HEK293 (cell line): ENCODE data around the gene SUSD4.

Experiments used
- CTCF ChIA-PET: fragments of 350-600 bp; formaldehyde crosslinking; extraction: SDS; loops from one replicate; lab custom pipeline; 2021; ENCODE audit warnings: antibody characterized with exemption; lab: Yijun Ruan, JAX
- POLR2A ChIA-PET: fragments of 300-600 bp; formaldehyde crosslinking; extraction: SDS; loops from one replicate; lab custom pipeline; 2020; ENCODE audit warnings: antibody characterized with exemption, inconsistent platforms; lab: Yijun Ruan, JAX
- H3K27ac ChIP-seq: fragments of 200-500 bp; sonication (Bioruptor generic); 2 replicates; pipeline ENCODE4 v1.5.1; 2014; ENCODE audit warnings: low read depth, low read length, control low read depth, inconsistent platforms; ENCODE audit errors: extremely low read depth
- H3K36me3 ChIP-seq, 2 experiments: fragments of 200-500 bp in 1 of 2; sonication (Bioruptor generic) in 1 of 2; 1 replicate in 1 of 2; 2 replicates in 1 of 2; pipeline ENCODE4 v1.5.1; 2014 to 2017; ENCODE audit warnings: inconsistent platforms in 2 of 2, low read length in 2 of 2; ENCODE audit not compliant: control insufficient read depth in 2 of 2, insufficient read depth in 1 of 2
- H3K4me1 ChIP-seq: fragments of 200-500 bp; sonication (Bioruptor generic); 2 replicates; pipeline ENCODE4 v1.5.1; 2014; ENCODE audit warnings: mild to moderate bottlenecking, low read length, inconsistent platforms; ENCODE audit not compliant: control insufficient read depth, insufficient read depth
- H3K4me3 ChIP-seq: 2 replicates; pipeline ENCODE4 v1.5.1; 2011; ENCODE audit warnings: low read depth, mild to moderate bottlenecking, control low read depth, low read length, moderate library complexity
- H3K9me3 ChIP-seq: fragments of 200-500 bp; sonication (Bioruptor generic); 2 replicates; pipeline ENCODE4 v1.5.1; 2014; ENCODE audit warnings: low read depth, low read length, inconsistent platforms; ENCODE audit not compliant: control insufficient read depth, insufficient read depth
- HOXC10 ChIP-seq: sonication (generic); formaldehyde crosslinking; IDR thresholded peaks from 2 replicates; pipeline ENCODE4 v1.8.1; 2023; ENCODE audit warnings: mild to moderate bottlenecking, missing genetic modification reagents
- PRDM1 ChIP-seq: fragments of 450-650 bp; formaldehyde crosslinking; IDR thresholded peaks from 2 replicates; pipeline ENCODE4; 2016; ENCODE audit warnings: missing biosample characterization, missing genetic modification characterization
- ZFP3 ChIP-seq: fragments of 450-650 bp; formaldehyde crosslinking; IDR thresholded peaks from 2 replicates; pipeline ENCODE4 v1.5.1; 2016; ENCODE audit warnings: low read depth, missing biosample characterization, missing genetic modification characterization
- ZIC2 ChIP-seq: fragments of 450-650 bp; formaldehyde crosslinking; IDR thresholded peaks from 2 replicates; pipeline ENCODE4 v1.5.1; 2016; ENCODE audit warnings: missing biosample characterization, missing genetic modification characterization
- ZNF146 ChIP-seq: fragments of 450-650 bp; formaldehyde crosslinking; IDR thresholded peaks from 2 replicates; pipeline ENCODE4 v1.5.1; 2016; ENCODE audit warnings: missing biosample characterization, missing genetic modification characterization
- ZNF19 ChIP-seq: fragments of 450-650 bp; formaldehyde crosslinking; IDR thresholded peaks from 2 replicates; pipeline ENCODE4; 2016; ENCODE audit warnings: missing biosample characterization, missing genetic modification characterization, low read depth
- ZNF302 ChIP-seq: fragments of 450-650 bp; formaldehyde crosslinking; IDR thresholded peaks from 2 replicates; pipeline ENCODE4 v1.5.1; 2016; ENCODE audit warnings: missing biosample characterization, missing genetic modification characterization, low read depth
- ZNF311 ChIP-seq: fragments of 450-650 bp; formaldehyde crosslinking; IDR thresholded peaks from 2 replicates; pipeline ENCODE4 v1.5.1; 2017; ENCODE audit warnings: missing biosample characterization, missing genetic modification characterization, borderline replicate concordance
- TF ChIP-seq, protein P1 (sequence below): fragments of 450-650 bp; formaldehyde crosslinking; IDR thresholded peaks from 2 replicates; pipeline ENCODE4 v1.5.1; 2016; ENCODE audit warnings: missing biosample characterization, missing genetic modification characterization
- TF ChIP-seq, protein P2 (sequence below): fragments of 450-650 bp; formaldehyde crosslinking; IDR thresholded peaks from 2 replicates; pipeline ENCODE4 v1.5.1; 2017; ENCODE audit warnings: missing biosample characterization, missing genetic modification characterization
- TF ChIP-seq, protein P3 (sequence below): sonication (generic); formaldehyde crosslinking; IDR thresholded peaks from 2 replicates; pipeline ENCODE4 v1.8.1; 2022; ENCODE audit warnings: mild to moderate bottlenecking, moderate library complexity, missing genetic modification reagents
- TF ChIP-seq, protein P4 (sequence below): fragments of 450-650 bp; IDR thresholded peaks from 2 replicates; pipeline ENCODE4 v1.5.1; 2018; ENCODE audit warnings: missing biosample characterization, missing genetic modification characterization
- TF ChIP-seq, protein P5 (sequence below): fragments of 450-650 bp; IDR thresholded peaks from 2 replicates; pipeline ENCODE4 v1.5.1; 2018; ENCODE audit warnings: missing biosample characterization, mild to moderate bottlenecking, missing genetic modification characterization

The SUSD4 gene

DNA sequence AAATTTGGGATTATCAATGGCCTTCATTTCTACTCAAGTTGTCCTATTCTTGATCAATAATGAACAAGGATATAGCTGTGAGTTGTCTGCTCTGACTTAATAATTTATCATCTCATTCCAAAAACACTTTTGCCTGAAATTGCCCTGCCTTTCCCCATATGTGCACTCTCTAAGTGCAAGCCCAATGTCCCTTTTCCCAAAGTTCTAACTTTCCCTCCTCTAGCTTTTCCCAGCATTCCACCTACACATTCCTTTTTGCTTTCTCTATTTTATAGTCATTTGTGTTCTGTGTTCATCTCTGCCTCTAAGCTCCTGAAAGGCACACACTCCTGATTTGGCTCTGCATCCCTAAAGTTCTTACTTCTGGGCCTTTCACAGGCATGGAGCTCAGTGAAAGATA is 34.7 kb downstream of the SUSD4 start:
- no peak overlapping the region for H3K27ac ChIP-seq
- no peaks in the 10 kb centered on the region for H3K4me1 ChIP-seq
- no peak overlapping the region for H3K4me3 ChIP-seq
- TF ChIP-seq ZNF19 (tag by site-specific recombination) = no peak
- TF ChIP-seq PRDM1 = peak; percentile 93
- TF ChIP-seq, protein P1, sequence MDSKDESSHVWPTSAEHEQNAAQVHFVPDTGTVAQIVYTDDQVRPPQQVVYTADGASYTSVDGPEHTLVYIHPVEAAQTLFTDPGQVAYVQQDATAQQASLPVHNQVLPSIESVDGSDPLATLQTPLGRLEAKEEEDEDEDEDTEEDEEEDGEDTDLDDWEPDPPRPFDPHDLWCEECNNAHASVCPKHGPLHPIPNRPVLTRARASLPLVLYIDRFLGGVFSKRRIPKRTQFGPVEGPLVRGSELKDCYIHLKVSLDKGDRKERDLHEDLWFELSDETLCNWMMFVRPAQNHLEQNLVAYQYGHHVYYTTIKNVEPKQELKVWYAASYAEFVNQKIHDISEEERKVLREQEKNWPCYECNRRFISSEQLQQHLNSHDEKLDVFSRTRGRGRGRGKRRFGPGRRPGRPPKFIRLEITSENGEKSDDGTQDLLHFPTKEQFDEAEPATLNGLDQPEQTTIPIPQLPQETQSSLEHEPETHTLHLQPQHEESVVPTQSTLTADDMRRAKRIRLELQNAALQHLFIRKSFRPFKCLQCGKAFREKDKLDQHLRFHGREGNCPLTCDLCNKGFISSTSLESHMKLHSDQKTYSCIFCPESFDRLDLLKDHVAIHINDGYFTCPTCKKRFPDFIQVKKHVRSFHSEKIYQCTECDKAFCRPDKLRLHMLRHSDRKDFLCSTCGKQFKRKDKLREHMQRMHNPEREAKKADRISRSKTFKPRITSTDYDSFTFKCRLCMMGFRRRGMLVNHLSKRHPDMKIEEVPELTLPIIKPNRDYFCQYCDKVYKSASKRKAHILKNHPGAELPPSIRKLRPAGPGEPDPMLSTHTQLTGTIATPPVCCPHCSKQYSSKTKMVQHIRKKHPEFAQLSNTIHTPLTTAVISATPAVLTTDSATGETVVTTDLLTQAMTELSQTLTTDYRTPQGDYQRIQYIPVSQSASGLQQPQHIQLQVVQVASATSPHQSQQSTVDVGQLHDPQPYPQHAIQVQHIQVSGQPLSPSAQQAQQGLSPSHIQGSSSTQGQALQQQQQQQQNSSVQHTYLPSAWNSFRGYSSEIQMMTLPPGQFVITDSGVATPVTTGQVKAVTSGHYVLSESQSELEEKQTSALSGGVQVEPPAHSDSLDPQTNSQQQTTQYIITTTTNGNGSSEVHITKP (tag by site-specific recombination) = no peak
- CTCF ChIA-PET = interaction anchor here (0.6 to 1.2 kb wide), 6 partner anchors 9 to 368 kb away, joined by 3 to 4 read pairs (median 3); no protein-coding TSS in a partner anchor
- H3K9me3 ChIP-seq = no peaks in the 10 kb centered on the region
- no peaks in the 10 kb centered on the region for H3K36me3 ChIP-seq
- POLR2A ChIA-PET = no interaction called here

DNA sequence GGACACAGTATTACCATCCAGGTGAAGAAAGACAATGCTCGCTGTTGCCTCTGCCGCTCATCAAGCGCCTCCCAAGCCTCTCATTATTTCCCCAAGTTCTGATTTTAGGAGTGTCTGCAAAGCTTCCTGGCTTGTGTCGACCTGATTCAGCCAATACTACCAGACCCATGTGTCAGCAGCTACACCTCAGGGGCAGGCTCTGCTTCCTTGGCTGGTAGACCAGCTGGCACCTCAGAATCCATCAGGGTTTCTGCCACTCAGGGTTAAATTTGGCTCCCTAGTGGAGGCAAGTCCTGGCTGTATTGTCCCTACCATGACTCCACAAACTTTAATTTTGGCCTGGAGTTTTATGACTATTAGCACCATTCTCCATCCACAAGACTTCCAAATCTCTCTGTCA is 35.4 kb downstream of the SUSD4 start:
- CTCF ChIA-PET = interaction anchor here (0.7 to 1.2 kb wide), 5 partner anchors 8 to 300 kb away, joined by 3 to 4 read pairs (median 3); no protein-coding TSS in a partner anchor
- H3K4me3 ChIP-seq = no peak overlapping the region

DNA sequence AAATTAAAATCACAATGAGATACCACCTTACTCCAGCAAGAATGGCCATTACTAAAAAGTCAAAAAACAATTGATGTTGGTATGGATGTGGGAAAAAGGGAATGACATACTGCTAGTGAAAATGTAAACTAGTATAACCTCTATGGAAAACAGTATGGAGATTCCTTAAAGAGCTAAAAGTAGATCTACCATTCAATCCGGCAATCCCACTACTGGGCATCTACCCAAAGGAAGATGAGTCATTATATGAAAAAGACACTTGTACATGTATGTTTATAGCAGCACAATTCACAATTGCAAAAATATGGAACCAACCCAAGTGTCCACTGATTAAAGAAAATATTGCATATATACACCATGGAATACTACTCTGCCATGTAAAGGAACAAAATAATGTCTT is 37.2 kb downstream of the SUSD4 start:
- Histone ChIP-seq H3K36me3 (no peaks in the 10 kb centered on the region), H3K4me3 (no peak overlapping the region), H3K27ac (no peak overlapping the region), H3K4me1 (no peaks in the 10 kb centered on the region), H3K9me3 (no peaks in the 10 kb centered on the region)
- POLR2A ChIA-PET = no interaction called here
- CTCF ChIA-PET = interaction anchor here (1.1 kb wide), 1 partner anchor 10 kb away, joined by 3 read pairs; no protein-coding TSS in a partner anchor
- TF ChIP-seq ZFP3 (tag by site-specific recombination) (no peak), ZNF146 (tag by site-specific recombination) (0 out of 2 replicates have a peak, but pooled peaks have one; percentile 73)

More for the DNA sequence above, 35.4 kb downstream of the SUSD4 start:
- no peaks in the 10 kb centered on the region for H3K4me1 ChIP-seq
- no peaks in the 10 kb centered on the region for H3K36me3 ChIP-seq
- H3K27ac ChIP-seq = no peak overlapping the region
- POLR2A ChIA-PET = no interaction called here
- H3K9me3 ChIP-seq = no peaks in the 10 kb centered on the region
- peak; percentile 8; the same call in 1 of the 2 replicates for TF ChIP-seq ZIC2 (tag by site-specific recombination)
- TF ChIP-seq, protein P2, sequence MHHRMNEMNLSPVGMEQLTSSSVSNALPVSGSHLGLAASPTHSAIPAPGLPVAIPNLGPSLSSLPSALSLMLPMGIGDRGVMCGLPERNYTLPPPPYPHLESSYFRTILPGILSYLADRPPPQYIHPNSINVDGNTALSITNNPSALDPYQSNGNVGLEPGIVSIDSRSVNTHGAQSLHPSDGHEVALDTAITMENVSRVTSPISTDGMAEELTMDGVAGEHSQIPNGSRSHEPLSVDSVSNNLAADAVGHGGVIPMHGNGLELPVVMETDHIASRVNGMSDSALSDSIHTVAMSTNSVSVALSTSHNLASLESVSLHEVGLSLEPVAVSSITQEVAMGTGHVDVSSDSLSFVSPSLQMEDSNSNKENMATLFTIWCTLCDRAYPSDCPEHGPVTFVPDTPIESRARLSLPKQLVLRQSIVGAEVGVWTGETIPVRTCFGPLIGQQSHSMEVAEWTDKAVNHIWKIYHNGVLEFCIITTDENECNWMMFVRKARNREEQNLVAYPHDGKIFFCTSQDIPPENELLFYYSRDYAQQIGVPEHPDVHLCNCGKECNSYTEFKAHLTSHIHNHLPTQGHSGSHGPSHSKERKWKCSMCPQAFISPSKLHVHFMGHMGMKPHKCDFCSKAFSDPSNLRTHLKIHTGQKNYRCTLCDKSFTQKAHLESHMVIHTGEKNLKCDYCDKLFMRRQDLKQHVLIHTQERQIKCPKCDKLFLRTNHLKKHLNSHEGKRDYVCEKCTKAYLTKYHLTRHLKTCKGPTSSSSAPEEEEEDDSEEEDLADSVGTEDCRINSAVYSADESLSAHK (tag by site-specific recombination) = no peak

DNA sequence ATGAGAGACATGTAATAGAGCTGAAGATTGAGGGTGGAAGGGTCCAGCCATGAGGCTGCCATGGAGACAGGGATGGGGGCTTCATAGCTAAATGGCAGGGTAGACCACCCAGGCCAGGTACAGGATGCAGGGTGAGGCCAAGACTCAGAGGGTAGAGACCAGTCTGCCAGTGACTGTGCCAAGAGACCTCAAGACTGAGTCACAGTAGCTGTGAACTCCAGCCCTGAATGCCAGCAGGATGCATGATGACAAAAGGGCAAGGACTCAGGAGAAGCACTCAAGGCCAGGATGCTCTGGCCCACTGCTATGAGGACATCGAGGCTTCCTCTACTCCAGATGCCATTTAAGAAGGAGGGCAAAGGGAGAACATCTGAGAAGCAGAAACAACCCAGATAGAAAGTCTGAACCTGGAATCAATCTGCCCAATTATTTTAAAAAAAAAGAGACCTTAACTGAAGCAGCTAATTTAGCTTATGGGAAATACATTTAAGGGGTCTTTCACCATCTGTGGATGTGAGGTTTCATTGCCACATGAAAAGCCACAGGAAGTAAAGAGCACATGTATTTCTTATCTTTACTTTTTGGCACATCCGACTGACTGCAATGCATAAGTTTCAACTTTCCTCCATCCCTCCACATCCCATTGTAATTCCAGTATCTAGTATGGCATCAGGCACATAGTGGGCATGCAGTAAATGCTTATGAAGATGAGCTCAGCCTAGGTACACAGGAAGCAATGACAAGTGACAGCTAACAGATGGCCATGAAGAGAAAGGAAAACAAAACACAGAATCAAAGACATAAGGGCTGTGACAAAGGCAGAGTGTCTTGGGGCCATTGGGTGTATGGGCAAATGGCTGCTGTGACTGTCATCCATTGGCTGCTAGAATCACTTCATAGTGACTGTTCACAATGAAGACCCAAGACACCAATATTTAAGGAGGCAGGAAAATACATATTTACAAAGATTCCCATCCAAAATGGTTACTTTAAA is 40.2 kb downstream of the SUSD4 start:
- ChIA-PET POLR2A (no interaction called here), CTCF (interaction anchor here (1.6 kb wide), 1 partner anchor 16 kb away, joined by 3 read pairs; no protein-coding TSS in a partner anchor)
- H3K9me3 ChIP-seq = no peaks in the 10 kb centered on the region
- H3K27ac ChIP-seq = no peak overlapping the region
- H3K36me3 ChIP-seq = no peaks in the 10 kb centered on the region
- H3K4me3 ChIP-seq = no peak overlapping the region
- H3K4me1 ChIP-seq = no peaks in the 10 kb centered on the region
- TF ChIP-seq HOXC10 (CRISPR knock-in tag) (no peak), ZNF302 (tag by site-specific recombination) (no peak), ZNF311 (tag by site-specific recombination) (no peak)
- TF ChIP-seq, protein P3, sequence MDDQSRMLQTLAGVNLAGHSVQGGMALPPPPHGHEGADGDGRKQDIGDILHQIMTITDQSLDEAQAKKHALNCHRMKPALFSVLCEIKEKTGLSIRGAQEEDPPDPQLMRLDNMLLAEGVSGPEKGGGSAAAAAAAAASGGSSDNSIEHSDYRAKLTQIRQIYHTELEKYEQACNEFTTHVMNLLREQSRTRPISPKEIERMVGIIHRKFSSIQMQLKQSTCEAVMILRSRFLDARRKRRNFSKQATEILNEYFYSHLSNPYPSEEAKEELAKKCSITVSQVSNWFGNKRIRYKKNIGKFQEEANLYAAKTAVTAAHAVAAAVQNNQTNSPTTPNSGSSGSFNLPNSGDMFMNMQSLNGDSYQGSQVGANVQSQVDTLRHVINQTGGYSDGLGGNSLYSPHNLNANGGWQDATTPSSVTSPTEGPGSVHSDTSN (CRISPR knock-in tag) = no peak
- TF ChIP-seq, protein P4, sequence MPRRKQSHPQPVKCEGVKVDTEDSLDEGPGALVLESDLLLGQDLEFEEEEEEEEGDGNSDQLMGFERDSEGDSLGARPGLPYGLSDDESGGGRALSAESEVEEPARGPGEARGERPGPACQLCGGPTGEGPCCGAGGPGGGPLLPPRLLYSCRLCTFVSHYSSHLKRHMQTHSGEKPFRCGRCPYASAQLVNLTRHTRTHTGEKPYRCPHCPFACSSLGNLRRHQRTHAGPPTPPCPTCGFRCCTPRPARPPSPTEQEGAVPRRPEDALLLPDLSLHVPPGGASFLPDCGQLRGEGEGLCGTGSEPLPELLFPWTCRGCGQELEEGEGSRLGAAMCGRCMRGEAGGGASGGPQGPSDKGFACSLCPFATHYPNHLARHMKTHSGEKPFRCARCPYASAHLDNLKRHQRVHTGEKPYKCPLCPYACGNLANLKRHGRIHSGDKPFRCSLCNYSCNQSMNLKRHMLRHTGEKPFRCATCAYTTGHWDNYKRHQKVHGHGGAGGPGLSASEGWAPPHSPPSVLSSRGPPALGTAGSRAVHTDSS (tag by site-specific recombination) = no peak
- TF ChIP-seq, protein P5, sequence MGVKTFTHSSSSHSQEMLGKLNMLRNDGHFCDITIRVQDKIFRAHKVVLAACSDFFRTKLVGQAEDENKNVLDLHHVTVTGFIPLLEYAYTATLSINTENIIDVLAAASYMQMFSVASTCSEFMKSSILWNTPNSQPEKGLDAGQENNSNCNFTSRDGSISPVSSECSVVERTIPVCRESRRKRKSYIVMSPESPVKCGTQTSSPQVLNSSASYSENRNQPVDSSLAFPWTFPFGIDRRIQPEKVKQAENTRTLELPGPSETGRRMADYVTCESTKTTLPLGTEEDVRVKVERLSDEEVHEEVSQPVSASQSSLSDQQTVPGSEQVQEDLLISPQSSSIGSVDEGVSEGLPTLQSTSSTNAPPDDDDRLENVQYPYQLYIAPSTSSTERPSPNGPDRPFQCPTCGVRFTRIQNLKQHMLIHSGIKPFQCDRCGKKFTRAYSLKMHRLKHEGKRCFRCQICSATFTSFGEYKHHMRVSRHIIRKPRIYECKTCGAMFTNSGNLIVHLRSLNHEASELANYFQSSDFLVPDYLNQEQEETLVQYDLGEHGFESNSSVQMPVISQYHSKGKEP = no peak
